NCI-H1436 (cell line): Measurements from ENCODE around the gene BCL2.

Experiments
- DNase-seq: peaks from one replicate; lab custom pipeline; 2025; lab: John Stamatoyannopoulos, UW

The BCL2 gene

GRCh38 chr18:63309422-63309821 lies 10.1 kb downstream of the BCL2 start:
- DNase-seq, result no peak

- DNase-seq, result no peak
Observed at GRCh38 chr18:63307551-63308200, 11.9 kb downstream of the BCL2 start.

GRCh38 chr18:63306819-63307550 lies 12.6 kb downstream of the BCL2 start:
- DNase-seq, result no peak

- no peak for DNase-seq
Observed at GRCh38 chr18:63306249-63306648, 13.3 kb downstream of the BCL2 start.

- DNase-seq, result no peak
Observed at GRCh38 chr18:63303547-63303946, 16.0 kb downstream of the BCL2 start.

GRCh38 chr18:63302636-63303405 lies 16.7 kb downstream of the BCL2 start:
- DNase-seq, result no peak

GRCh38 chr18:63302220-63302619 lies 17.3 kb downstream of the BCL2 start:
- no peak for DNase-seq

GRCh38 chr18:63301434-63301833 lies 18.1 kb downstream of the BCL2 start:
- DNase-seq, result no peak

- DNase-seq, result no peak
Observed at GRCh38 chr18:63299837-63300745, 19.5 kb downstream of the BCL2 start.

GRCh38 chr18:63298400-63299365 lies 20.9 kb downstream of the BCL2 start:
- no peak for DNase-seq

- DNase-seq, result no peak
Observed at GRCh38 chr18:63297687-63298399, 21.7 kb downstream of the BCL2 start.

GRCh38 chr18:63293935-63294334 lies 25.6 kb downstream of the BCL2 start:
- DNase-seq, result no peak

GRCh38 chr18:63292831-63293683 lies 26.5 kb downstream of the BCL2 start:
- no peak for DNase-seq

- DNase-seq, result no peak
Observed at GRCh38 chr18:63291278-63291677, 28.3 kb downstream of the BCL2 start.

GRCh38 chr18:63290821-63291200 lies 28.8 kb downstream of the BCL2 start:
- no peak for DNase-seq

GRCh38 chr18:63290166-63290820 lies 29.3 kb downstream of the BCL2 start:
- no peak for DNase-seq

GRCh38 chr18:63288311-63288710 lies 31.3 kb downstream of the BCL2 start:
- DNase-seq, result no peak

- no peak for DNase-seq
Observed at GRCh38 chr18:63287691-63288220, 31.8 kb downstream of the BCL2 start.
